Pancreas (tissue), 10 donors: Measurements from ENCODE around the gene INPP4B. TPM values are rescaled to one million over a fixed set of nuclear protein-coding genes. Genes with fewer than 3 reads are reported as not detected.

Experiments used
- ATAC-seq, 4 donors: fragments of 200-7000 bp; cut with Tn5 transposase; one replicate each; pipeline versions ENCODE4 v1.8.0 to v1.9.1; 2020; ENCODE audit warnings: mild to moderate bottlenecking in 4 of 4, moderate library complexity in 4 of 4
- DNase-seq, 6 donors: peaks; one replicate each; pipeline ENCODE4 v3.0.0-alpha.2; 2020
- FAIRE-seq: peaks from 2 replicates; lab custom pipeline; 2012; peaks lifted over from hg19 to GRCh38; lab: Jason Lieb, UNC
- H3K27ac ChIP-seq, 4 donors: fragments of 200-600 bp; sonication (generic); 1 replicate in 3 of 4; 2 replicates in 1 of 4; pipeline versions ENCODE4 v1.5.0 to v1.8.0; 2020
- H3K27me3 ChIP-seq, 4 donors: fragments of 200-600 bp; one replicate each; pipeline ENCODE4 v1.8.0; 2021
- H3K36me3 ChIP-seq, 3 donors: fragments of 200-600 bp; sonication (generic) in 1 of 3; one replicate each; pipeline versions ENCODE4 v1.5.0 to v1.8.0; 2020 to 2021
- H3K4me1 ChIP-seq, 3 donors: fragments of 200-600 bp; one replicate each; pipeline ENCODE4 v1.8.0; 2021
- H3K4me3 ChIP-seq, 4 donors: fragments of 200-600 bp; sonication (generic) in 2 of 4; one replicate each; pipeline versions ENCODE4 v1.5.0 to v1.8.0; 2020 to 2021
- H3K9me3 ChIP-seq, 4 donors: fragments of 200-600 bp; one replicate each; pipeline ENCODE4 v1.8.0; 2021
- WGBS, 2 donors: extraction: QIAGEN DNeasy Blood & Tissue Kit; methylation state at CpG; one replicate each; pipeline ENCODE4 v1.1.7; 2013; 5-methylcytosine and 5-hydroxymethylcytosine counted together
- intact Hi-C, 3 donors: fragments of 100-400 bp; cut with DNase I; formaldehyde crosslinking; loops; one replicate each; pipeline versions ENCODE4 v1.11.1 to v1.14.2; 2022
- polyA plus RNA-seq, 2 donors: library from polyadenylated mRNA; stranded (reverse); fragments of 200-250 nt; gene quantifications; one replicate each; pipeline ENCODE4 v1.2.3, GENCODE V29; 2013
- total RNA-seq, 6 donors: library from RNA; stranded (reverse); fragmentation: NEBNext Ultra II Directional in 4 of 6; extraction: Animal tissue kit (Norgen Biotek cat#: 25700) in 4 of 6; gene quantifications; one replicate each; pipeline versions ENCODE4 v1.2.1 to v1.2.4, GENCODE V29; 2021 to 2023
- TF ChIP-seq, protein P1 (sequence below), 4 donors: fragments of 200-600 bp; sonication (generic) in 3 of 4; IDR thresholded peaks; one replicate each; pipeline versions ENCODE4 v1.5.0 to v1.8.0; 2021; ENCODE audit warnings: antibody characterized with exemption in 4 of 4
- donor health status: healthy with polysubstance abuse.
- donor health status: DM: no; HTN: no; CAD: no; lungs with moderate emphysema.
- donor health status: DM: no; HTN: no; CAD: no.
- donor health status: control.
- donor health status: control.
- donor health status: Bipolar disorder and iron deficiency.
- donor health status: DM: yes; HTN: yes; CAD: no.
- donor health status: DM: no; HTN: no; CAD: no.
- donor health status: DM: no; HTN: no; CAD: no.
- donor health status: DM: yes; HTN: yes; CAD: no.

Gene INPP4B
- total and polyA plus RNA-seq, 8 donors, result 1.2 to 12.9 (median 5.5) TPM

DNA sequence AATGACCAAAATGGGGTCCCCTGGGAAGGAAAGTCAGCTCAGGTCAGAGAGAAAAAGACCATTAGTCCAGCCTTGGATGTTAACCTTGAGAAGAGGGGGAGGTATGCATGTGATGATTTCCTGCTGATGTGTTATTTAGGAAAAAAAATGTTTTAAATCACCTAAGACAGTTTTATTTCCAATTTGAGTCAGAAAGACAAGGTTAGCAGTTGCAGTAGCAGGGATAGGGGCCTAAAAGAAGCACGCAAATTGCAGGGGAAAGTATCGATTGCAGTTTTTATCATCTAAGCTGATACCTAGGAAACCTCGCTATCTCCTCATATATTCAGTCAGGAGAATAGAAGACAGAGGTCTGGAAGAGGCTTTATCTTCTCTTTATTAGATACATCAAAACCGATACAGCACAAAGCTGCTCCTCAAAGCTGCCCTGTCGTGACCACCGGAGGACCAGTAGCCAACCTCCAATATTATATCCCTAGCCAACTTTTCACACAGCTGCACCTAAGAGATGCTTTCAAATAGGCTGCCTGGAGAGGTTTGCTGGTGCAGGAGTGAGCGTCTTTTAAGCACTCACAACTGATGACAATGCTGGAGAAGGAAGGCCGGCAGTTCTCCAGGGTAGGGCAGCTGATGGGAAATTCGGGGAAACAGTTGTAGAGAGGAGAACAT is 289.4 kb downstream of the INPP4B start:
- TF ChIP-seq, protein P1, sequence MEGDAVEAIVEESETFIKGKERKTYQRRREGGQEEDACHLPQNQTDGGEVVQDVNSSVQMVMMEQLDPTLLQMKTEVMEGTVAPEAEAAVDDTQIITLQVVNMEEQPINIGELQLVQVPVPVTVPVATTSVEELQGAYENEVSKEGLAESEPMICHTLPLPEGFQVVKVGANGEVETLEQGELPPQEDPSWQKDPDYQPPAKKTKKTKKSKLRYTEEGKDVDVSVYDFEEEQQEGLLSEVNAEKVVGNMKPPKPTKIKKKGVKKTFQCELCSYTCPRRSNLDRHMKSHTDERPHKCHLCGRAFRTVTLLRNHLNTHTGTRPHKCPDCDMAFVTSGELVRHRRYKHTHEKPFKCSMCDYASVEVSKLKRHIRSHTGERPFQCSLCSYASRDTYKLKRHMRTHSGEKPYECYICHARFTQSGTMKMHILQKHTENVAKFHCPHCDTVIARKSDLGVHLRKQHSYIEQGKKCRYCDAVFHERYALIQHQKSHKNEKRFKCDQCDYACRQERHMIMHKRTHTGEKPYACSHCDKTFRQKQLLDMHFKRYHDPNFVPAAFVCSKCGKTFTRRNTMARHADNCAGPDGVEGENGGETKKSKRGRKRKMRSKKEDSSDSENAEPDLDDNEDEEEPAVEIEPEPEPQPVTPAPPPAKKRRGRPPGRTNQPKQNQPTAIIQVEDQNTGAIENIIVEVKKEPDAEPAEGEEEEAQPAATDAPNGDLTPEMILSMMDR (IDR thresholded peaks at IDR 0.05), result no peak
- peaks cover 0 to 5% (median 0%) of the 10 kb centered on the region in 3 donors for H3K4me1 ChIP-seq
- no peak for ATAC-seq
- WGBS, 2 donors, result 95 to 96% methylated on average over 9 of the region's 9 CpGs
- DNase-seq, result no peak
- no peak overlapping the region for H3K4me3 ChIP-seq
- H3K36me3 ChIP-seq, result no peaks in the 10 kb centered on the region
- H3K27ac ChIP-seq, result no peak overlapping the region
- H3K27me3 ChIP-seq, result no peaks in the 10 kb centered on the region
- intact Hi-C loops, result no loop called here
- no peaks in the 10 kb centered on the region for H3K9me3 ChIP-seq
- FAIRE-seq, result no peak

- FAIRE-seq (no peak), ATAC-seq (no peak), DNase-seq (no peak)
- Histone ChIP-seq H3K9me3 (no peaks in the 10 kb centered on the region), H3K4me3 (no peak overlapping the region), H3K36me3 (no peaks in the 10 kb centered on the region), H3K4me1 (peaks cover 0 to 5% (median 0%) of the 10 kb centered on the region in 3 donors), H3K27ac (no peak overlapping the region), H3K27me3 (no peaks in the 10 kb centered on the region)
- 95 to 97% methylated on average over 1 of the region's 1 CpG for WGBS, 2 donors
- TF ChIP-seq, protein P1 (IDR thresholded peaks at IDR 0.05), result no peak
- intact Hi-C loops, result no loop called here
Observed at GRCh38 chr4:142556048-142556447, 290.1 kb downstream of the INPP4B start.

DNA sequence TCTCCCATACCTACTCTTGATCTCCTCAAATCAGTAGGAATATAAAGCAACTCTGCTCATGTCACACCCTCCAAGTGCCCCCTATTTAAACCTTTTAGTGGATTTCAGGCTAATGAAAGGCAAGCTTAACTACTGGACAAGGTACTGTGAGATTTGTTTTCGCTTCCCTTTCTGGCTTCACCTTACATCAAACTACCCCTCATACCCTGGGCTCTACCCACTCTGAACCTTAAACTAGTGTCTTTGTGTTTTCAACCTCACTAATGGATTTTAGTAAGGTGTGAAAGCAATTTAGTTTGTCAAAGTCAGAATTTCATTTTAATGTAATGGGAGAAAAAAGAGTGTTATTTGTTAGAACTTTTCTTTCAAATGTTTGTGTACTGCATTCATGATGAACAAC is 291.7 kb downstream of the INPP4B start:
- H3K27me3 ChIP-seq, result no peaks in the 10 kb centered on the region
- no peak overlapping the region for H3K4me3 ChIP-seq
- 94 to 97% methylated on average over 1 of the region's 1 CpG for WGBS, 2 donors
- H3K27ac ChIP-seq, result no peak overlapping the region
- H3K9me3 ChIP-seq, result no peaks in the 10 kb centered on the region
- peaks cover 0 to 4% (median 0%) of the 10 kb centered on the region in 3 donors for H3K4me1 ChIP-seq
- DNase-seq, result no peak
- no peak for FAIRE-seq
- TF ChIP-seq, protein P1 (IDR thresholded peaks at IDR 0.05), result no peak
- H3K36me3 ChIP-seq, result no peaks in the 10 kb centered on the region
- intact Hi-C loops, result no loop called here
- ATAC-seq, result no peak

- no peak for FAIRE-seq
- no peaks in the 10 kb centered on the region for H3K36me3 ChIP-seq
- H3K27ac ChIP-seq, result no peak overlapping the region
- H3K9me3 ChIP-seq, result no peaks in the 10 kb centered on the region
- intact Hi-C loops, result no loop called here
- no peak for DNase-seq
- ATAC-seq, result no peak
- WGBS, 2 donors, result 70 to 77% methylated on average over 6 of the region's 6 CpGs
- H3K4me3 ChIP-seq, result no peak overlapping the region
- no peaks in the 10 kb centered on the region for H3K27me3 ChIP-seq
- TF ChIP-seq, protein P1 (IDR thresholded peaks at IDR 0.05), result no peak
- H3K4me1 ChIP-seq, result no peaks in the 10 kb centered on the region
Observed at GRCh38 chr4:142551517-142552305, 294.4 kb downstream of the INPP4B start.

- ATAC-seq (no peak), DNase-seq (no peak), FAIRE-seq (no peak)
- TF ChIP-seq, protein P1 (IDR thresholded peaks at IDR 0.05), result no peak
- Histone ChIP-seq H3K4me1 (no peaks in the 10 kb centered on the region), H3K27me3 (no peaks in the 10 kb centered on the region), H3K4me3 (no peak overlapping the region), H3K36me3 (no peaks in the 10 kb centered on the region), H3K9me3 (no peaks in the 10 kb centered on the region), H3K27ac (peak overlapping the region in 2 of 4 donors; percentile 48 to 83)
- intact Hi-C loops, result no loop called here
- WGBS, 2 donors, result 84 to 93% methylated on average over 5 of the region's 5 CpGs
Observed at GRCh38 chr4:142550965-142551364, 295.1 kb downstream of the INPP4B start.
